GM21717 (cell line): ENCODE data around the gene DNAJB6.

Experiments used
- ATAC-seq: cut with Tn5 transposase; IDR thresholded peaks from one replicate; pipeline ENCODE4 v1.9.1; 2021; ENCODE audit warnings: mild to moderate bottlenecking, moderate library complexity; ENCODE audit not compliant: unreplicated experiment

The DNAJB6 gene

GRCh38 chr7:157425137-157425731 is 88.4 kb downstream of the DNAJB6 start:
- no peak for ATAC-seq

- no peak for ATAC-seq
These were observed 89.0 kb downstream of the DNAJB6 start for GRCh38 chr7:157425761-157426160.

DNA sequence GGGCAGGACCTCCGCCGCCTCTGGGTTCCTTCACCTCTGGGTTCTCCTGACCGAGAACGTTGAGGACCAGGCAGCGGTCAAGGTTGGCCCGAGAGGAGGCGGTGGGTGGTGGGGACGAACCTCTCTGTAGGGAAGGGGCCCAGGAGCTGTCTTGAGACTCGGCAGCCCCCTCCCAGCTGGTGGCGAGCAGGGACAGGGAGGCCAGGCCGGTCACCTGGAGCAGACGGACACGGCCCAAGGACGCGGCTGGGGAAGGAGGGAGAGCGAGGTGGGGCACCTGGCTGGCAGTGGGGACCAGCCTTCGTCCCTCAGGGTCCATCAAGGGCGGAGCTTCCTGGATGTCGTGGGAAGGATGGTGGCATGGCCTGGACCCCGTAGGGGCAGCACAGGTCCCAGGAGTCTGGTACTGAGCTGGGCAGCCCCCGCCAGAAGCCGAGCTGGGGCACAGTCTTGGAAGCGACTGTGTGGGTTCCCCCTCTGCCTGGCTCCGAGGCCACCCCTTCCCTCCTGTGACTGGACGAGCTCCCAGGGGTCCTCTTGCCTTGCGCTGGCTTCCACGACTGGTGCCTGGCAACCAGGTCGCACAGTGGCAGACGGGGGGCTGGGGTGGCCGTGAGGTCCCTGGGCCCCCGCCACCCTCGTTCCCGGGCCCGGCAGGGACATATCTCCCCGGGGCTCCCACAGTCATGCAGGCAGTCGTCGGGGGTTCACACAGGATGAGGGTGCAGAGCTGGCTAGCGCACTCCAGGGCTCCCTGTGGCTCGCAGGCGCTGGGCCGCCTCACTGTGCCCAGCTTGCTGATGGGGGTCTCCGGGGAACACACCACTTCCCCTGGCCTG is 89.9 kb downstream of the DNAJB6 start:
- no peak for ATAC-seq

DNA sequence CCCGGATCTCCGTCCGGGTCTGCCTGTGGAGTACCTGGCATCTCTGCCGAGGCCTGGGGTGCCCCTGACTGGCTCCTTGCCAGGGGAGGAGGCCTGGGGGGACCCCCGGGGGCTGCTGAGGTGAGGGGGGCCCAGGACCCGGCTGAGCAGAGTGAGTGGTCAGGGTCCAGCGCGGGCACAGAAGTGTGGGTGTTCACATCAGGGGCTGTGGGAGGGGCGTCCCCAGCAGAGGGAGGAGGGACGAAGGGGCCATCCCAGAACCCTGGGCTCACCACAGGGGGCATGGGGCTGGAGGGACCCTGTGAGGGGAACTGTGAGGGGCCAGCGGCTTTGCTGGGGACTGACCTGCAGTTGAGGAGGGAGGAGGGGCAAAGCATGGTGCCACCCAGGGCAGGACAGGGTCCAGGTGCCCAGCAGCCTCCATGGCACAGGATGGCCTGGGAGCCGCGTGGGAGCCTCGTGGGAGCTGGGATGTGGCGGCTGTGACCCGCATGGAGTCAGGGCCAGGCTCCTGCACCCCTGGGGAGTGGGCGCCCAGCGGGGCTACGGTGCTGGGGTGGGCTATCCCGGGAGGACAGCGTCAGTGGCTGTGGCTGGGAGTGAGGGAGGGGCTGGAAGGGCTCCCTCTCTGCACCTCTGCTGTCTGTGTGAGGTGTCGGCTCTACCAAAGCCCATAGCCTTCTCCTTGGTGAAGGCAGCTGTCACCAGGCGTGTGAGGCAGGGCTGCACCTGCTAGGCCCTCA is 91.2 kb downstream of the DNAJB6 start:
- ATAC-seq, result no peak

DNA sequence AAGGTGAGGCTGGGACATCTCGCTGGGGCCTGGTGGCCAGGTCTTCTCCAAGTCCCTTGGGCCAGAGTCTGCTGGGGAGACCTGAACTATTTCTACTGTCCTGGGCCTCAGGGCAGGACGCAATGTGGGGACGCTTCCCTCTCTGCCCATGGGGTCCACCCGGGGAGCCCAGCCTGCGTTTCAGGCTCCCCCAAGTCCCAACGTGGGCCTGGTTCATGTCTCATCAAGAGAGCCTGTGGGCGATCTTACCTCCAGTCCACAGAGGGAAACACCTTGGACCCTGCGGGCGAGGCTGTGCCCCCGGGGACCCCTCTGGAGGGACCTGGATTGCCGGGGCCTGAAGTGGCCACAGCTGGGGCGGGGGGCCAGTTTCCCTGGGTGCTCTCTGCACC is 91.7 kb downstream of the DNAJB6 start:
- no peak for ATAC-seq

DNA sequence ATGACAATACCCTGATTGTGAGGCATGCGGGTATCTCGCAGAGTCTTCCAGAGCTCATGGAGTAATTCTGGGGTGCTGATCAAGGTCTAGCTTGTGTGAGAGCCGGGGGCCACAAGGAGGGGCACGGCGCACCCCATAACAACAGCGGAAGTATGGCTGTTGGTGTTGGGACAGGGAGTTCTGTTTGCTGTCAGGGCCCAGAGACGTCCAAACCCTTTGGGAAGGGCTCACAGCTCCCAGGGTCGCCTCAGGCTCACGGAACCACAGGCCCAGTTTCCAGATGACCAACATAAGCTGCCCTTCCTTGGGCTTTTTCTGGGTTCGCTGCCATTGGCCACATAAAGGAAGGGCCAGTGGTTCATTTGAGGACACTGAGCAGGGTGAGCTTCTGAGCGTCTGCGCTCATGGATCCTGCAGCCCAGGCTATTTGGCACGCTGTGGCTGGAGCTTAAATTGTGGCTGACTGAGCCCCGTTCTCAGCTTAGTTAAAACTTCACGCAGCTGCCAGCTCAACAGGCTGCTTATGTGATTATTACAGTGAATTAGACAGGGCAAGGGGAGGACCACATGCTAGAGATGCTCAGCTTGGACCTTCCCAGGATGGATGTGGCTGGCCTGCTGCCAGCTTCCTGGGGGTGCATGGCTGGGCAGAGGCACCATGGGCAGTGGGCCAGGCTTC is 92.3 kb downstream of the DNAJB6 start:
- no peak for ATAC-seq

DNA sequence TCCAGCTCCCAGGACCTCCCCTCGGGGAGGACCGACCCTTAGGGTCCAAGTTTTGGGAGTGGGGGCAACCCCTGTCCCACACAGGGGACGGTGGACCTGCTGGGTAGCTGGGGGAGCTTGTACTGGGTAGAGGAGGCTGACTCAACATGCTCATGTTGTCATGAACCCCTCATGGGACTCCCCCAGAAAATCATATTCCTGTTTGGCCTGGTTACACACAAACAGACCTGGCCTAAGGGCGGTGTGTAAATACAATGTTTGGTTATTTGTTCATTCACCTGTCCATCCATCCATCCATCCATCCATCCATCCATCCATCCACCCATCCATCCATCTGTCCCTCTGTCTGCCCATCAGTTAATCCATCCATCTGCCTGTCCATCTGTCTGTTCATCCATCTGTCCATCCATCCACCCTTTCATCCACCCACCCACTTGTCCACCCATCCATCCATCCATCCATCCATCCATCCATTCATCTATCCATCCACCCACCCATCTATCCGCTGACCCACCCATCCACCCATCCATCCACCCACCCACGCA is 92.9 kb downstream of the DNAJB6 start:
- no peak for ATAC-seq

DNA sequence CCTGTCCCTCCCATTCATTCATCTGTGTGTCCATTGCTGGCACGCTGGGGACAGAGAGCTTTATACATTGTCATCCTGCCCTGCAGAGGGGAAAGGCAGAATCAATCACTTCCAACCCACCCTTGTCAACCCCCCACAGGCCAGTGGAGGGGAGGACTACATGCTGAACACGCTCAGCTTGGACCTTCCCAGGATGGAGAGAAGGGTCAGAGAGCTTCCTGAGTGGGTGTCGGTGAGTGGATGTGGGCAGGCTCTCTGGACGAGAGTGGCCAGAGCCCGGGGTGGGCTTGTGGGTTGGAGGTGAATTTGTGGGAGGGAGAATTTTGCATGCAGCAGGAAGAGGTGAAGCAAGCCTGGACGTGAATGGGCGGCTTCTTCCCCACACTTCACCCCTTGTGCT is 93.9 kb downstream of the DNAJB6 start:
- ATAC-seq, result no peak

- no peak for ATAC-seq
These were observed 94.6 kb downstream of the DNAJB6 start for GRCh38 chr7:157431173-157431950.

DNA sequence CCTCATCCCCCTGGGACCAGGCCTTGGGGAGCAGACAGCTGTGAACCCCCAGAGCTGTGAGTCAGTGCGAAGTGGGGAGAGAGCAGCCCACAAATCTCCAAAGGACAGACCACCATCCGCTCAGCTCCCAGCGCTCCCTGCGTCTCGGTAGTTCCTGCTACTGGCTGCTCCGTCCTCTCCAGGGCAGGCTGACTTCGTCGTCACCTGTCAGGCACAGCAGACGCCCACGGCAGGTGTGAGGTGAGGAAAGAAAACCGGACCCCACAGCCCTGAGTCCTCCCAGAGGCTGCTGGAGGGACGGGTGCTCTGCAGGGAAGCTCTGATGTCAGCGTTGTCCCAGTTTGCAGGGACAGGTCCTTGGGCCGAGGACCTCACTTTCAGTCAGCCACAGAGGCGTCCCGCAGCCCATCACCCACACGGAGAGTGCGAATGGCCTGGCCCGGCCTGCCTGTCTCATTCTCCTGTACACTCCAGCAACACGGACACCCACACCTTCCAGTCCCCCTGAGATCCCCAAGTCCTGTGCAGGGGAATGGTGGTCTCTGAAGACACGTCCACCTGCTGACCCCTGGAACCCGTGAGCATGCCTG is 95.2 kb downstream of the DNAJB6 start:
- ATAC-seq, result no peak

DNA sequence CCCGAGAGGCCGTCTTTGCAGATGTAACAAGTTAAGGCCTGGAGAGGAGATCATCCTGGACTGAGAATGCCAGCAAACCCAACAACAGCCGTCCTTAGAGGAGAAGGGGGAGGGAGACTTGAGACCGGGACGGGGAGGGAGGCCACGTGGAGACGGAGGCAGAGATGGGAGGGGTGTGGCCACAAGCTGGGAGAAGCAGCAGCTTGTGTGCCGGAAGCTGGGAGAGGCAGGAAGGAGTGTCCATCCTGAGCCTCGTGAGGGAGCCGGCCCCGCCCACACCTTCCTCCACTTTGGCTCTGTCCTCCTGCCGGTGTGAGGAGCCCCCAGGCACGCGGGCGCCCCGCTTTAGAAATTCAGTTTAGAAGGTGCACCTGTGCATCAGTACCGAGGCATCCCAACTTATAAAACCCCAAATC is 95.7 kb downstream of the DNAJB6 start:
- no peak for ATAC-seq

DNA sequence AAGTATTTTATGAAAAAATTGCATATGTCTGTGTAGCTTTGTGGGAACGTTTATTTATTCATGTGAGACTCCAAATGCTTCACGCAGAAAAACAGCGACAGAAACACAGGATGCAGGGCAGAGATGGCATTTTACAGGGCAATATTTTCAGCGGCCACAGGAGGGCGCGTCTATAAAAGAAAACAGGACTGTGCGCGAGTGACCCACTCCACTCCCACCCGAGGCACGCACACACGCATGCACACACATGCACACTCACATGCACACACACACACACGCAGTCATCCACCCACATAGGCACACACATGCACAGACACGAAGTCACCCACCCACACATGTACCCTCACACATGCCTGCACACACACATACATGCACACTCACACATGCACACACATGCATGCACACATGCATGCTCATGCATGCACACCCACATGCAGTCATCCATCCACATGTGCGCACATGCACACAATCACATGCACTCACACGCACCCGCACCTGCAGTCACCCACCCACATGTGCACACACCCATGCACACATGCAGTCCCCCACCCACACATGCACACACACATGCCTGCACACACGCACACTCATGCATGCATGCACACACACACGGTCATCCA is 96.3 kb downstream of the DNAJB6 start:
- no peak for ATAC-seq

DNA sequence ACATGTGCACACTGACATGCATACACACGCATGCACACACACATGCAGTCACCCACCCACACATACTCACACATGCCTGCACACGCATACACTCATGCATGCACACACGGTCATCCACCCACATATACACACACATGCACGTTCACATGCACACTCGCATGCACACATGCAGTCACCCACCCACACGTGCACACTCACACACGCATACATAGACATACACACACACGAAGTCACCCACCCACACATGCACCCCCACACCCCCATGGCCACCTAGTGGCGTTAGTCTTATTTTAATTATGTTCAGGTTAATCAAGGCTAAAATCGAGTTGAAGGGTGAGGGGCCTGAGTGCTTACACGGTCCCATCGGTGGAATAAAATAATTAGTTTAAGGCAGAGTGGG is 96.8 kb downstream of the DNAJB6 start:
- no peak for ATAC-seq

DNA sequence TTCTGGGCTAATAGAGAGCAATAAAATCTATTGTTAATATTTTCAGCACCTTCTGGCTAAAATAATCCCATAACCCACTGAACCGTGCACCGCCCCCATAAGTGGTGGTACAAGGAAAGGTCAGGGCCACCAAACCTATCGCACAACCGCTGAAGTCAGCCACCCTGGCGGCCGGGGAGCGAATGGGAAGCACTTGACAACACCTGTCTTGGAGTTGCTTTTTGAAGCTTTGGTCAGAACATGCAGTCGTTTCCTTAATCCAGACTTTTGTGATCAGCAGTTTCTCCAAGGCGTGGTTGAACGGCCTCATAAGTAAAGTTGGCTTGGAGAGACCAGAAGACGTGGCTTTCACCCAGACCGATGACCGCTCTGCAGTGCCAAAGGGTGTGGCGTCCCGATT is 97.4 kb downstream of the DNAJB6 start:
- no peak for ATAC-seq

DNA sequence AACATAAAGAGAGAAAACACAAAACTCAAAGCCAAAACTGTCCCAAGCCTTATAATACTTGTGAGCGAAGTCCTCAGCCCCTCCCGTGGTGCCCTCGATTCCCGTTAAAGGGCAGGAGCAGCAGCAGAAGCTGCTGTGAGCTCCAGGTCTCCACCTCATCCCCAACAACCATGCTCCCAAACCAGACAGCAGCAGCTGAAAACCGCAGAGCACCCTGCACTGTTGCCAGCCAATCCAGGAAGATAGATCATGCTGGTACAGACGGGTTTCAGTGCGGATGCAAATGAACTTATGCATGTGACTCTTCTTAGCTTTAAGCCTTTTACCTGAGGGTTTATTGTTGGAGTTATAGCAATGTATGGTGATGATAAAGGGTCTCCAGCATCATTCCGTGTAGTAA is 97.9 kb downstream of the DNAJB6 start:
- no peak for ATAC-seq

DNA sequence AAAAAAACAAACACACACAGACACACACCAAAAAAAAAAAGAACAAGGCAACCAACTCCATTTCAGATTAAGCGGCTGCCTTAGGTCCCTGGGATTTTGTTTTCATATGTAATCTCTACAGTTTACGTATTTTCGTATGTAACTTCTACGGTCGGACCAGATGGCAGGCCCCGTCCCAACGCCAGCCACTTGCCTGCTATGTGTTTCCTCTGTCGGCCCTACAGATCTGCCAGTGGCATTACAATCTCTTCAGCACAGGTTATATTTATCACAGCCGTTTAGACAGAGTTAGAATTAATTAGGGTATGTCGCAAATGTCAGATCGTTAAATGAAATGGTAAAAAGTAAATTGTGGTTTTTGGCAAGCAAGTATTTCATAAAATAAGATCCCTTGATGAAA is 99.3 kb downstream of the DNAJB6 start:
- ATAC-seq, result no peak

DNA sequence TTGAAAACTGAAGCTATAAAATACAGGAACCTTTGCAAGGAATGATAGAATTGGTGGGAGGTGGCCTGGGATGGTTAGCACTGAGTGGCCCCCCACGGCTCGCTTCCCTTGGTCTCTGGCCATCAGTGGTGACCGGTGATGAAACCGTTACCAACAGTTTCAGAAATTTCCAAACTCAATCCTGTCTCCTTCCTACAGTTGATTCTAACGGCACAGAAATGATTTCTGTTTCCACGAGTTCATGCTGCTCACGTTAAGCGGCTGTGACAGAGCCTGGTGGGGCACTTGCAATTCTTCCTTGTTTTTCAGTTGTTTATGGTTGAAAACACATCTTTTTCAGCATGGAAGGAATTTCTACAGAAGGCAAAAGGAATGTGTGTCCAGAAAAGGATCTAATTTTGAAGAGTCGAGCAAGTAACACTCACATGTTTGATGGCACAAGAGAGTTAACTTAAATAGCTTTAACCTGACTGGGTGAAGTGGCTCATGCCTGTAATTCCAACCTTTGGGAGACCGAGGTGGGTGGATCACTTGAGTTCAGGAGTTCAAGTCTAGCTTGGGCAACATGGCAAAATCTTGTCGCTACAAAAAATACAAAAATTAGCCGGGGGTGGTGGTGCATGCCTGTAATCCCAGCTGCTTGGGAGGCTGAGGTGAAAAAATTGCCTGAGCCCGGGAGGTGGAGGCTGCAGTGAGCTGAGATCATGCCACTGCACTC is 100.1 kb downstream of the DNAJB6 start:
- no peak for ATAC-seq

GRCh38 chr7:157437519-157438061 is 100.8 kb downstream of the DNAJB6 start:
- no peak for ATAC-seq
